VCaP (cell line): ENCODE data around the gene NDUFAF3.

Experiments used
- H3K27ac ChIP-seq: fragments of 450-650 bp; 2 replicates; pipeline ENCODE4 v1.5.1; 2017
- TF ChIP-seq, protein P1 (sequence below): fragments of 450-650 bp; conservative IDR thresholded peaks from 2 replicates; pipeline ENCODE4 v1.5.1; 2017; ENCODE audit warnings: mild to moderate bottlenecking, moderate library complexity

NDUFAF3 gene

DNA sequence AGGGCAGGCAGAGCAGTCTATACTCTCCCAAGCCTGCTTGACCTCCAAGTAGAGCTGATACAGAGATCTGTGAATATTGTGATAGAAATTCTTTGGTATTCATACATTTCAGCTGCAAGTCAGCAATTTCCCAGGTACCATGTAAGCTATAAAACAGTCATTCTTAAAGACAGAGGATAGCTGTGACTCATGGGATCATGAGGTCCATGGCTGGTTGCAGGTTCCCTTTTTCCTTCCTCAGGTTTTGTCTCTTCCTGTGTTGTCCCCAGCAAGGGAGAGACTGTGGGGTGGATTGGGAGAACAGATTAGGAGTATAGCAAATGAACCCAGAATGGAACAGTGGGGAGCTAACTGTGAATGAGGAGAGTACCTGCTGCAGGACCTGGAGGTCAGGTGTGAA, 37.3 kb upstream of the NDUFAF3 start:
- TF ChIP-seq, protein P1, sequence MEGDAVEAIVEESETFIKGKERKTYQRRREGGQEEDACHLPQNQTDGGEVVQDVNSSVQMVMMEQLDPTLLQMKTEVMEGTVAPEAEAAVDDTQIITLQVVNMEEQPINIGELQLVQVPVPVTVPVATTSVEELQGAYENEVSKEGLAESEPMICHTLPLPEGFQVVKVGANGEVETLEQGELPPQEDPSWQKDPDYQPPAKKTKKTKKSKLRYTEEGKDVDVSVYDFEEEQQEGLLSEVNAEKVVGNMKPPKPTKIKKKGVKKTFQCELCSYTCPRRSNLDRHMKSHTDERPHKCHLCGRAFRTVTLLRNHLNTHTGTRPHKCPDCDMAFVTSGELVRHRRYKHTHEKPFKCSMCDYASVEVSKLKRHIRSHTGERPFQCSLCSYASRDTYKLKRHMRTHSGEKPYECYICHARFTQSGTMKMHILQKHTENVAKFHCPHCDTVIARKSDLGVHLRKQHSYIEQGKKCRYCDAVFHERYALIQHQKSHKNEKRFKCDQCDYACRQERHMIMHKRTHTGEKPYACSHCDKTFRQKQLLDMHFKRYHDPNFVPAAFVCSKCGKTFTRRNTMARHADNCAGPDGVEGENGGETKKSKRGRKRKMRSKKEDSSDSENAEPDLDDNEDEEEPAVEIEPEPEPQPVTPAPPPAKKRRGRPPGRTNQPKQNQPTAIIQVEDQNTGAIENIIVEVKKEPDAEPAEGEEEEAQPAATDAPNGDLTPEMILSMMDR, result no peak
- H3K27ac ChIP-seq, result no peak overlapping the region; the same call in 1 of the 2 replicates

DNA sequence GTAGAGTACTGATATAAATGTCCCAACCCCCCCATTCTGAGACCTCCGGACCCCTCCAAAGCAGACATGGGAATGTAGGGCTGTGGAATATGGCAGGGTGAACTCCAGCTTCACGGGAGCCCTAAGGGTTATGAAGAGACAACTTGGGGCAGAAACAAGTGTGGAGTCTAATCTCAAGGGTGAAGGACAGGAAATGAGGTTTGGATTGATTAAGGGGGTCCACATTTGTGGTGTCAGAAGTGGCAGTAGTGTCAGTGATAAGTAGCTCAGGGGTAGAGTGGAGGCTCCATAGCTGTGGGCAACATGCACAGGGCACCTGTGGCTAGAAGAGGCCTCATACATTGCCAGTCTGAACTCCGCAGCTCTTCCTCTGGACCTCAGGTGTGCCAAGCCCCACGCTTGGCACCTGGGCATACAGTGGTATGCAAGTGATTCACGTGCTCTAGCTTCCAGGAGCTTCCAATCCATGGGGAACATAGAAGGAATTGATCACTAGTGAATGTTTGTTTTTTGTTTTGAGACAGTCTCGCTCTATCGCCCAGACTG, 36.0 kb upstream of the NDUFAF3 start:
- TF ChIP-seq, protein P1, result no peak
- 0 out of 2 replicates have a peak overlapping the region, but pooled peaks have one; percentile 99 for H3K27ac ChIP-seq

DNA sequence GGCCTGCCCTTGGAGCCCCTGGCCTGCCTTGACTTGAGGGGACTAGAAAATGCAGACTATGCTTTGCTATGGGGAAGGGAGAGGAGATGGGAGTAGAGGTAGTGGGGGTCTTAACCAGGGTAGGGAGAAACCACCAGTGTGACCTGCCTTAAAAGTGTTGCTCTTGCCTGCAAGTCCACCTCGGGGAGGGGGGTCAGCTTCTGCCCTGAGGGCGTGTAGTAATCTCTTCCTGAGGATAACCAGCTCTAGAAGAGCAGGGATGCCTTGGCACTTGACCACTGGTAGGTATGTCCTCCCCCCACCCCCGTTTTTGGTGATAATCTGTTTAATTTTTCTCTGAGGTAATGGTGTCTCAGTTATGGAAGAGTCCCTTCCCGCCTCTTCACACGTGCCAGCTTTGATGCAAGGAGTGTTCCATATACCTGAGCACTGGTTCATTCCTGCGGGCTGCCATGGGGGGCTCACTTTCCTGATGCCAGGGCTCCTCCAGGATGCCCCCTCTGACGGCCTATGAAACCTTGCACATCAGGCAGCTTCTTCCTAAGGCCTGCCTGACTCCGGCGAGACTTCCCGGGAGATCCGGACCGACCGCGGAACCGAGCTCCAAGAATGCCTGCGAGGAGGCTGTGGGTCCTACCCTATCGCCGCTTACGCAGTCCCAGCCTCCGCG, 32.7 kb upstream of the NDUFAF3 start:
- TF ChIP-seq, protein P1, result no peak
- peak overlapping the region; percentile 99 for H3K27ac ChIP-seq

DNA sequence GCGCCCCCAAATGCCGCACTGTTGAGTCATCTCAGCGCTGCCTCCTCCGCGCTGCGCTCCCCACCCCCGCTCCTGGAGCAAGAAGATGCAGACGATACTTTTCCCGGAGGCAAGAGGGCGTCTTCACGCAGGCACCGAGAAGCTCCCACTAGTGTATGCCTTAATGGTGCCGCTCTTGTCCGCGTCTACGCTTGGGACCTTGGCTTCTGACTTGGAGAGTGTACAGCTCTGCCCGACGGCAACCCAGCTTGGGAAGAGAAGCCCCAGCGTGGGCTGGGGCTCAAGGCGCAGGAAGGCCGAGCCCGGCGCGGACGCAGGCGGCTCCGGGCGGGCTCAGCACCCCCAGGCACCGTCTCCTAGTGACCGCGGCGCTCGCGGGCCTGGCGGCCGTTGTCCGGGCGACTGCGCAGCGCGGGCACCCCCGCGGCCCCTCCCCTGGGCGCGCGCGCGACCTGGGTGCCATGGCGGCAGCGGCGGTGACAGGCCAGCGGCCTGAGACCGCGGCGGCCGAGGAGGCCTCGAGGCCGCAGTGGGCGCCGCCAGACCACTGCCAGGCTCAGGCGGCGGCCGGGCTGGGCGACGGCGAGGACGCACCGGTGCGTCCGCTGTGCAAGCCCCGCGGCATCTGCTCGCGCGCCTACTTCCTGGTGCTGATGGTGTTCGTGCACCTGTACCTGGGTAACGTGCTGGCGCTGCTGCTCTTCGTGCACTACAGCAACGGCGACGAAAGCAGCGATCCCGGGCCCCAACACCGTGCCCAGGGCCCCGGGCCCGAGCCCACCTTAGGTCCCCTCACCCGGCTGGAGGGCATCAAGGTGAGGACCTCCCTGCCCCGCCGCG, 31.9 kb upstream of the NDUFAF3 start, which contains the start of gene P4HTM:
TSS of gene P4HTM (plus strand) at position 446 of the 840 bp plus-strand sequence. CDS start at position 462, 16 bp downstream.
- TF ChIP-seq, protein P1, result peak; percentile 57
- H3K27ac ChIP-seq, result peak within 1 kb of the TSS; percentile 99

DNA sequence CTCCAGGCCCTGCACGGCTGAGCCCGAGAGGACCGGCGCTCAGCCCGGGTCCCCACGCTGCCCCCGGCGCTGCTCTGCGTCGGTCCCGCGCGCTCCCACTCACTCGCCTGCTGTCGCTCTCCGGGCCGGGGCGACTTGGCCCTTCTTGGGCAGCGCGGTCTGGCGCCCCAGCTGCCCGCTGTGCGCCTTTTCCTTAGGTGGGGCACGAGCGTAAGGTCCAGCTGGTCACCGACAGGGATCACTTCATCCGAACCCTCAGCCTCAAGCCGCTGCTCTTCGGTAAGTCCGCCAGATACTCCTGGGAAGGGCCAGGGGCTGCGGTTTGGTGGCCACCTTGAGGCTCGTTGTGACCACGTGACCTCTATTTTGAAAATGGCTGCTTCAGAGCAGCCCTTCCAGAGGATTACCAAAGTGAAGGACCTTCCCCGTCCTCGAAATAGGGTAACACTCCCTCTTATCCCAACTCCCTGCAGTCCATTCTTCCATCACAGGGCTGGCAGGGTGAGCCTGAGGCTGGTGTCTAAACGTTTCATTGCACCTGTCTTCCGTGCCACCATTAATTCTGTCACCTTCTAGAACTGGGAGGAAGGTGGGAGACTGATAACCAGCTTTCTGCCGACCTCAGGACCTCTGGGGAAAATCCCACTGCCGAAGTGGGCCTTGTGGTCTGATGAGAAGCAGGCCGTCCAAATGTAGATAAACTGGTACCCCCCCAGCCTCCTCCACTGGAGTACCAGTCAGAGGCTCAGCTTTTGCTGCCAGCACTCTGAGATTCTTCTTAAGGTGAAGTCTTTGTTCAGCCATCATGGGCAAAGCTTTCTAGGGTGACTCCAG, 31.1 kb upstream of the NDUFAF3 start:
- TF ChIP-seq, protein P1, result no peak

DNA sequence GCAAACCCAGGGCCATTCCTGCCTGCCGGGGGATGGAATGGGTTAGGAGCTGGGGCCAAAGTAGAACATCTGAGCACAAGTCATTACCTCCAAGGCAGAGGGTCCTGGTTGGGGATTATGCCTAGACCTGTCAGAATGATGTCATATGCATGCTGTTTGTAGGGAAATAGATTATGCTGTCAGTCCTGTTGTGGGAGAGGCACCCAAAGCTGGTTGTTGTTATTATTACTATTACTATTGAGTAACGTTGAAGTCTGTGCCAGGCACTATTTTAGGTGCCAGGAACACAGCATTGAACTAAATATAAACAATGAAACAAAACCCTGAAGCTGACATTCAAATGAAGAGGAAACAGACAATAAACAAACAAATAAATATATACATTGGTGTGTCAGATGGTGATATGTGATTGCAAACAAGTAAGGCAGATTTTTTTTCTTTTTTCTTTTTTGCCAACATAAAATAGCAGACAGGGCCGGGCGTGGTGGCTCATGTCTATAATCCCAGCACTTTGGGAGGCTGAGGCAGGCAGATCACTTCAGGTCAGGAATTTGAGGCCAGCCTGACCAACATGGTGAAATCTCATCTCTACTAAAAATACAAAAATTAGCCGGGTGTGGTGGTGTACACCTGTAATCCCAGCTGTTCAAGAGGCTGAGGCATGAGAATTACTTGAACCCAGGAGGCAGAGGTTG, 29.9 kb upstream of the NDUFAF3 start:
- peak overlapping the region; percentile 99; the same call in 1 of the 2 replicates for H3K27ac ChIP-seq
- TF ChIP-seq, protein P1, result no peak

More for the DNA sequence above, 31.1 kb upstream of the NDUFAF3 start:
- peak overlapping the region; percentile 99 for H3K27ac ChIP-seq
